Loucy (cell line): Measurements from ENCODE around the gene ZNRF1.

Experiments
- H2AFZ ChIP-seq: fragments of 200-600 bp; sonication (generic); 2 replicates; pipeline ENCODE4 v1.6.0; 2016; ENCODE audit warnings: antibody characterized with exemption, mild to moderate bottlenecking, low read length, moderate library complexity
- H3F3A ChIP-seq: fragments of 200-600 bp; 2 replicates; pipeline ENCODE4 v1.6.0; 2016; ENCODE audit warnings: antibody characterized with exemption, low read depth, mild to moderate bottlenecking
- H3K27me3 ChIP-seq: fragments of 200-600 bp; sonication (generic); 2 replicates; pipeline ENCODE4 v1.6.1; 2014; ENCODE audit warnings: low read length, mild to moderate bottlenecking; ENCODE audit not compliant: insufficient read depth, poor library complexity, severe bottlenecking
- H3K36me3 ChIP-seq: fragments of 200-600 bp; sonication (generic); 2 replicates; pipeline ENCODE4 v1.6.1; 2016; ENCODE audit warnings: low read length; ENCODE audit not compliant: insufficient read depth
- H3K4me1 ChIP-seq: fragments of 200-600 bp; sonication (generic); 2 replicates; pipeline ENCODE4 v1.5.1; 2014; ENCODE audit warnings: low read length, mild to moderate bottlenecking; ENCODE audit not compliant: insufficient read depth, poor library complexity, severe bottlenecking
- H3K4me2 ChIP-seq: fragments of 200-600 bp; sonication (generic); 2 replicates; pipeline ENCODE4 v1.6.0; 2014; ENCODE audit warnings: antibody characterized with exemption, low read length, low read depth, mild to moderate bottlenecking; ENCODE audit not compliant: poor library complexity, severe bottlenecking
- H3K4me3 ChIP-seq: fragments of 200-600 bp; sonication (generic); 2 replicates; pipeline ENCODE4 v1.5.1; 2014; ENCODE audit warnings: low read length, mild to moderate bottlenecking, mixed read lengths; ENCODE audit not compliant: poor library complexity, severe bottlenecking
- H3K79me2 ChIP-seq: fragments of 200-600 bp; sonication (generic); 2 replicates; pipeline ENCODE4 v1.6.1; 2014; ENCODE audit warnings: low read length; ENCODE audit not compliant: insufficient read depth
- H3K9ac ChIP-seq: fragments of 200-600 bp; sonication (generic); 2 replicates; pipeline ENCODE4 v1.6.0; 2014; ENCODE audit warnings: mild to moderate bottlenecking, low read depth, low read length, moderate library complexity; ENCODE audit not compliant: poor library complexity, severe bottlenecking
- H3K9me2 ChIP-seq: fragments of 200-600 bp; sonication (generic); replicated peaks from 2 replicates; pipeline ENCODE4 v1.6.1; 2016; ENCODE audit warnings: low read depth, low read length, mixed read lengths
- H3K9me3 ChIP-seq: fragments of 200-600 bp; sonication (generic); 2 replicates; pipeline ENCODE4 v1.6.1; 2014; ENCODE audit warnings: mild to moderate bottlenecking, antibody characterized with exemption, low read length, low read depth; ENCODE audit not compliant: insufficient read depth
- H4K20me1 ChIP-seq: fragments of 200-600 bp; sonication (generic); 2 replicates; pipeline ENCODE4 v1.6.0; 2014; ENCODE audit warnings: antibody characterized with exemption, low read length, mild to moderate bottlenecking; ENCODE audit not compliant: insufficient read depth, poor library complexity, severe bottlenecking
- EZH2phosphoT487 ChIP-seq: fragments of 200-600 bp; IDR thresholded peaks from 2 replicates; pipeline ENCODE4 v1.6.1; 2018; ENCODE audit warnings: antibody characterized with exemption, mild to moderate bottlenecking, moderate library complexity, borderline replicate concordance
- TF ChIP-seq, protein P1 (sequence below): fragments of 200-600 bp; sonication (generic); conservative IDR thresholded peaks from 2 replicates; pipeline ENCODE4 v1.5.1; 2014; ENCODE audit warnings: mild to moderate bottlenecking, antibody characterized with exemption, low read length

Gene ZNRF1

GRCh38 chr16:75074304-75074793, 75.5 kb downstream of the ZNRF1 start:
- Histone ChIP-seq H3K9ac (peak overlapping the region; percentile 70), H3K36me3 (peaks cover 34% of the 10 kb centered on the region; the same call in 1 of the 2 replicates), H3K4me1 (peaks cover 84% of the 10 kb centered on the region), H3K4me2 (peak overlapping the region; percentile 60), H3K9me3 (no peaks in the 10 kb centered on the region), H3K79me2 (peaks cover 86% of the 10 kb centered on the region), H4K20me1 (peaks cover 15% of the 10 kb centered on the region), H3K9me2 (no peaks in the 10 kb centered on the region), H3K27me3 (no peaks in the 10 kb centered on the region), H3F3A (peaks cover 28% of the 10 kb centered on the region), H2AFZ (no peak overlapping the region), H3K4me3 (peak overlapping the region; percentile 39)
- TF ChIP-seq, protein P1, sequence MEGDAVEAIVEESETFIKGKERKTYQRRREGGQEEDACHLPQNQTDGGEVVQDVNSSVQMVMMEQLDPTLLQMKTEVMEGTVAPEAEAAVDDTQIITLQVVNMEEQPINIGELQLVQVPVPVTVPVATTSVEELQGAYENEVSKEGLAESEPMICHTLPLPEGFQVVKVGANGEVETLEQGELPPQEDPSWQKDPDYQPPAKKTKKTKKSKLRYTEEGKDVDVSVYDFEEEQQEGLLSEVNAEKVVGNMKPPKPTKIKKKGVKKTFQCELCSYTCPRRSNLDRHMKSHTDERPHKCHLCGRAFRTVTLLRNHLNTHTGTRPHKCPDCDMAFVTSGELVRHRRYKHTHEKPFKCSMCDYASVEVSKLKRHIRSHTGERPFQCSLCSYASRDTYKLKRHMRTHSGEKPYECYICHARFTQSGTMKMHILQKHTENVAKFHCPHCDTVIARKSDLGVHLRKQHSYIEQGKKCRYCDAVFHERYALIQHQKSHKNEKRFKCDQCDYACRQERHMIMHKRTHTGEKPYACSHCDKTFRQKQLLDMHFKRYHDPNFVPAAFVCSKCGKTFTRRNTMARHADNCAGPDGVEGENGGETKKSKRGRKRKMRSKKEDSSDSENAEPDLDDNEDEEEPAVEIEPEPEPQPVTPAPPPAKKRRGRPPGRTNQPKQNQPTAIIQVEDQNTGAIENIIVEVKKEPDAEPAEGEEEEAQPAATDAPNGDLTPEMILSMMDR = no peak
- no peak for TF ChIP-seq EZH2phosphoT487

GRCh38 chr16:75074920-75075687, 76.3 kb downstream of the ZNRF1 start:
- H4K20me1 ChIP-seq = peaks cover 13% of the 10 kb centered on the region
- peaks cover 84% of the 10 kb centered on the region for H3K4me1 ChIP-seq
- H3K27me3 ChIP-seq = no peaks in the 10 kb centered on the region
- H3K9me3 ChIP-seq = no peaks in the 10 kb centered on the region
- no peak for TF ChIP-seq EZH2phosphoT487
- TF ChIP-seq, protein P1 = peak; percentile 37
- no peaks in the 10 kb centered on the region for H3K9me2 ChIP-seq
- peaks cover 86% of the 10 kb centered on the region for H3K79me2 ChIP-seq
- H3K36me3 ChIP-seq = peaks cover 34% of the 10 kb centered on the region; the same call in 1 of the 2 replicates
- peak overlapping the region; percentile 50 for H3K4me3 ChIP-seq
- no peak overlapping the region for H2AFZ ChIP-seq
- peak overlapping the region; percentile 70 for H3K9ac ChIP-seq
- H3K4me2 ChIP-seq = peak overlapping the region; percentile 75
- H3F3A ChIP-seq = peaks cover 28% of the 10 kb centered on the region

- peaks cover 27% of the 10 kb centered on the region; the same call in 1 of the 2 replicates for H3K36me3 ChIP-seq
- peaks cover 86% of the 10 kb centered on the region for H3K79me2 ChIP-seq
- H3K9ac ChIP-seq = peak overlapping the region; percentile 70
- no peak overlapping the region for H2AFZ ChIP-seq
- H3K4me3 ChIP-seq = peak overlapping the region; percentile 50
- no peaks in the 10 kb centered on the region for H3K9me2 ChIP-seq
- H4K20me1 ChIP-seq = peaks cover 14% of the 10 kb centered on the region
- peak overlapping the region; percentile 75 for H3K4me2 ChIP-seq
- no peaks in the 10 kb centered on the region for H3K27me3 ChIP-seq
- peaks cover 84% of the 10 kb centered on the region for H3K4me1 ChIP-seq
- TF ChIP-seq, protein P1 = no peak
- TF ChIP-seq EZH2phosphoT487 = no peak
- peaks cover 28% of the 10 kb centered on the region for H3F3A ChIP-seq
- no peaks in the 10 kb centered on the region for H3K9me3 ChIP-seq
Observed at GRCh38 chr16:75075688-75076268, 77.0 kb downstream of the ZNRF1 start.
